ENCODE results near the gene PRKCE. TPM values are rescaled to one million over a fixed set of nuclear protein-coding genes. Genes with fewer than 3 reads are reported as not detected.
"Not testable (repeated sequence)": the region's sequence is repeated elsewhere in the genome, so short reads cannot be mapped to it uniquely, and the experiment has no call there.

Gene PRKCE
- total RNA-seq, 1 donor from 2014 or later: 24.2 TPM

- peaks cover 6% of the 10 kb centered on the region for H3K4me1 Mint-ChIP-seq (ENCODE audit: unreplicated experiment)
- H3K27ac Mint-ChIP-seq (ENCODE audit: unreplicated experiment): no peak overlapping the region
- H3K9me3 Mint-ChIP-seq (ENCODE audit: unreplicated experiment): peaks cover 4% of the 10 kb centered on the region
- no peak for DNase-seq (ENCODE audit: low spot score)
- H3K4me3 Mint-ChIP-seq (ENCODE audit: unreplicated experiment): no peak overlapping the region
- H3K27me3 Mint-ChIP-seq (ENCODE audit: unreplicated experiment): no peaks in the 10 kb centered on the region
- peaks cover 11% of the 10 kb centered on the region for H3K36me3 Mint-ChIP-seq (ENCODE audit: low read depth, unreplicated experiment)
- TF ChIP-seq CTCF (IDR thresholded peaks at IDR 0.05; ENCODE audit: unreplicated experiment): no peak
Measured at GRCh38 chr2:46211461-46211860, 560.0 kb downstream of the PRKCE start.

GRCh38 chr2:46213906-46214305, 562.4 kb downstream of the PRKCE start:
- no peak for TF ChIP-seq CTCF (IDR thresholded peaks at IDR 0.05; ENCODE audit: unreplicated experiment)
- peaks cover 2% of the 10 kb centered on the region for H3K27me3 Mint-ChIP-seq (ENCODE audit: unreplicated experiment)
- H3K4me1 Mint-ChIP-seq (ENCODE audit: unreplicated experiment): peaks cover 6% of the 10 kb centered on the region
- peaks cover 18% of the 10 kb centered on the region for H3K36me3 Mint-ChIP-seq (ENCODE audit: low read depth, unreplicated experiment)
- no peak overlapping the region for H3K4me3 Mint-ChIP-seq (ENCODE audit: unreplicated experiment)
- H3K27ac Mint-ChIP-seq (ENCODE audit: unreplicated experiment): no peak overlapping the region
- no peaks in the 10 kb centered on the region for H3K9me3 Mint-ChIP-seq (ENCODE audit: unreplicated experiment)
- no peak for DNase-seq (ENCODE audit: low spot score)

- H3K4me3 Mint-ChIP-seq (ENCODE audit: unreplicated experiment): no peak overlapping the region
- peaks cover 3% of the 10 kb centered on the region for H3K27me3 Mint-ChIP-seq (ENCODE audit: unreplicated experiment)
- H3K9me3 Mint-ChIP-seq (ENCODE audit: unreplicated experiment): no peaks in the 10 kb centered on the region
Measured at GRCh38 chr2:46216213-46216612, 564.7 kb downstream of the PRKCE start.

GRCh38 chr2:46223514-46223913, 572.0 kb downstream of the PRKCE start:
- DNase-seq (ENCODE audit: low spot score); H3K27me3 Mint-ChIP-seq (ENCODE audit: unreplicated experiment); H3K4me3 Mint-ChIP-seq (ENCODE audit: unreplicated experiment); H3K9me3 Mint-ChIP-seq (ENCODE audit: unreplicated experiment); H3K27ac Mint-ChIP-seq (ENCODE audit: unreplicated experiment); H3K36me3 Mint-ChIP-seq (ENCODE audit: low read depth, unreplicated experiment): not testable (repeated sequence)
- peaks cover 29% of the 10 kb centered on the region for H3K4me1 Mint-ChIP-seq (ENCODE audit: unreplicated experiment)

More at GRCh38 chr2:46216213-46216612, 564.7 kb downstream of the PRKCE start:
- Mint-ChIP-seq H3K36me3 (ENCODE audit: low read depth, unreplicated experiment) (peaks cover 18% of the 10 kb centered on the region), H3K4me1 (ENCODE audit: unreplicated experiment) (peaks cover 4% of the 10 kb centered on the region), H3K27ac (ENCODE audit: unreplicated experiment) (no peak overlapping the region)
- TF ChIP-seq CTCF (IDR thresholded peaks at IDR 0.05; ENCODE audit: unreplicated experiment): no peak
- no peak for DNase-seq (ENCODE audit: low spot score)

- Mint-ChIP-seq H3K4me3 (ENCODE audit: unreplicated experiment) (no peak overlapping the region), H3K27ac (ENCODE audit: unreplicated experiment) (peak overlapping the region; percentile 91), H3K27me3 (ENCODE audit: unreplicated experiment) (peaks cover 1% of the 10 kb centered on the region), H3K4me1 (ENCODE audit: unreplicated experiment) (peaks cover 35% of the 10 kb centered on the region), H3K36me3 (ENCODE audit: low read depth, unreplicated experiment) (peaks cover 3% of the 10 kb centered on the region), H3K9me3 (ENCODE audit: unreplicated experiment) (peaks cover 7% of the 10 kb centered on the region)
- TF ChIP-seq CTCF (IDR thresholded peaks at IDR 0.05; ENCODE audit: unreplicated experiment): no peak
- no peak for DNase-seq (ENCODE audit: low spot score)
Measured at GRCh38 chr2:46225150-46225625, 573.7 kb downstream of the PRKCE start.

Measured in endothelial cell (in vitro differentiated cells).